ENCODE measurements around the gene CDH2.

DNA sequence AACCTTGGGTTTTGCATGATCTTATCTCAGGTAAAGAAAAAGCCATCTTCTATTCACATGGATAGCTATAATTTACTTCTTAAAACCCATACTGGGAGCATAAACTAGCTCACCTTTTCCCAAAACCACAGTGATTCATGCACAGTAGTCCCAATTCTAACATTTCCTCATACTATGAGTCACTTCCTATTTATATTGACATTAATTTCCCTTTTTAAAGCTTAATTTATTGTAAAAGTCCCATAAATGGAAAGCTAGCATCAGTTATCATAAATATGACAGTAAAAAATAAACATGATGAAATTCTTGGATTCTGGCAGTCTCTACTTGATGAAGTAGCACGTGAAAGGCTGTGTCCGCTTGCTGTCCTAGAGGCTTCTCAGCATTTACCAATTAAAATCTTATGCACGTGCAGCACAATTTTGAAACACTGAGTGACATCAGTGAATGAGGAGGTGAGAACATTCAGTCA is 180.1 kb downstream of the CDH2 start:
- no peak for TF ChIP-seq EZH2 (IDR thresholded peaks at IDR 0.05; ENCODE audit: low read length, missing control alignments)
- TF ChIP-seq, protein P1, sequence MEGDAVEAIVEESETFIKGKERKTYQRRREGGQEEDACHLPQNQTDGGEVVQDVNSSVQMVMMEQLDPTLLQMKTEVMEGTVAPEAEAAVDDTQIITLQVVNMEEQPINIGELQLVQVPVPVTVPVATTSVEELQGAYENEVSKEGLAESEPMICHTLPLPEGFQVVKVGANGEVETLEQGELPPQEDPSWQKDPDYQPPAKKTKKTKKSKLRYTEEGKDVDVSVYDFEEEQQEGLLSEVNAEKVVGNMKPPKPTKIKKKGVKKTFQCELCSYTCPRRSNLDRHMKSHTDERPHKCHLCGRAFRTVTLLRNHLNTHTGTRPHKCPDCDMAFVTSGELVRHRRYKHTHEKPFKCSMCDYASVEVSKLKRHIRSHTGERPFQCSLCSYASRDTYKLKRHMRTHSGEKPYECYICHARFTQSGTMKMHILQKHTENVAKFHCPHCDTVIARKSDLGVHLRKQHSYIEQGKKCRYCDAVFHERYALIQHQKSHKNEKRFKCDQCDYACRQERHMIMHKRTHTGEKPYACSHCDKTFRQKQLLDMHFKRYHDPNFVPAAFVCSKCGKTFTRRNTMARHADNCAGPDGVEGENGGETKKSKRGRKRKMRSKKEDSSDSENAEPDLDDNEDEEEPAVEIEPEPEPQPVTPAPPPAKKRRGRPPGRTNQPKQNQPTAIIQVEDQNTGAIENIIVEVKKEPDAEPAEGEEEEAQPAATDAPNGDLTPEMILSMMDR (conservative IDR thresholded peaks at IDR 0.05 in 1 of 2, IDR thresholded peaks at IDR 0.05 in 1 of 2; ENCODE audit: low read depth in 1 of 2, low read length in 2 of 2), result no peak
